H1 (cell line): Measurements from ENCODE around the gene NR4A1. TPM values are rescaled to one million over a fixed set of nuclear protein-coding genes. Genes with fewer than 3 reads are reported as not detected.

Experiments used
- CTCF ChIA-PET: fragments of 300-600 bp; sonication (Branson Sonifier 250); formaldehyde crosslinking; loops from one replicate; lab custom pipeline; 2021; ENCODE audit not compliant: partially characterized antibody; lab: Charles Lee
- POLR2A ChIA-PET: fragments of 300-600 bp; sonication (Branson Sonifier 250); formaldehyde crosslinking; loops from one replicate; lab custom pipeline; 2021; ENCODE audit warnings: inconsistent platforms; ENCODE audit not compliant: partially characterized antibody; lab: Charles Lee
- DNase-seq, 2 experiments: peaks; one replicate each; pipeline versions ENCODE4 v3.0.0 to v3.0.0-alpha.2; 2010 to 2022; ENCODE audit warnings: low spot score in 2 of 2, low read depth in 1 of 2, mixed read lengths in 1 of 2
- FAIRE-seq: peaks from 2 replicates; lab custom pipeline; 2011; peaks lifted over from hg19 to GRCh38; lab: Jason Lieb, UNC
- H2AFZ ChIP-seq: 2 replicates; pipeline ENCODE4 v1.8.1; 2012; ENCODE audit warnings: low read length, inconsistent platforms
- H2AK5ac ChIP-seq: 2 replicates; pipeline ENCODE4 v1.6.1; 2013; ENCODE audit warnings: low read depth, low read length
- H2BK120ac ChIP-seq: replicated peaks from 2 replicates; pipeline ENCODE3; 2013; ENCODE audit warnings: low read depth, low read length, inconsistent platforms
- H2BK12ac ChIP-seq: 2 replicates; pipeline ENCODE4 v1.6.1; 2013; ENCODE audit warnings: low read depth, low read length
- H2BK15ac ChIP-seq: 2 replicates; pipeline ENCODE4 v1.6.1; 2013; ENCODE audit warnings: low read length
- H2BK20ac ChIP-seq: 2 replicates; pipeline ENCODE4 v1.6.1; 2013; ENCODE audit warnings: low read length
- H2BK5ac ChIP-seq: 2 replicates; pipeline ENCODE4 v1.6.1; 2013; ENCODE audit warnings: low read depth, low read length
- H3K14ac ChIP-seq: 2 replicates; pipeline ENCODE4 v1.6.1; 2013; ENCODE audit warnings: inconsistent platforms; ENCODE audit not compliant: insufficient read length
- H3K18ac ChIP-seq: 2 replicates; pipeline ENCODE4 v1.6.1; 2013; ENCODE audit warnings: low read length; ENCODE audit errors: extremely low read depth
- H3K23ac ChIP-seq: 2 replicates; pipeline ENCODE4 v1.6.1; 2013; ENCODE audit warnings: inconsistent platforms; ENCODE audit not compliant: insufficient read length
- H3K23me2 ChIP-seq: 2 replicates; pipeline ENCODE4 v1.6.1; 2013; ENCODE audit warnings: low read depth, low read length
- H3K27ac ChIP-seq: 2 replicates; pipeline ENCODE4 v1.6.1; 2011; ENCODE audit warnings: low read depth, low read length, inconsistent platforms
- H3K27me3 ChIP-seq, 4 experiments: replicated peaks in 1 of 4; 1 replicate in 1 of 4; 2 replicates in 3 of 4; pipeline versions ENCODE4 v1.6.1 to v1.8.1; 2011 to 2013; ENCODE audit warnings: low read length in 3 of 4, mild to moderate bottlenecking in 3 of 4, inconsistent platforms in 2 of 4, mixed read lengths in 2 of 4, moderate library complexity in 1 of 4; ENCODE audit not compliant: control insufficient read depth in 3 of 4, insufficient read depth in 3 of 4; ENCODE audit errors: extremely low read depth in 1 of 4
- H3K36me3 ChIP-seq, 4 experiments: 2 replicates each; pipeline versions ENCODE4 v1.6.1 to v1.8.1; 2011 to 2013; ENCODE audit warnings: mild to moderate bottlenecking in 4 of 4, low read length in 3 of 4, moderate library complexity in 2 of 4, control low read depth in 1 of 4, inconsistent platforms in 1 of 4; ENCODE audit not compliant: insufficient read depth in 4 of 4, control insufficient read depth in 2 of 4
- H3K4ac ChIP-seq: replicated peaks from 2 replicates; pipeline ENCODE3; 2013; ENCODE audit warnings: low read length, low read depth, mixed read lengths, inconsistent platforms; ENCODE audit not compliant: insufficient read length
- H3K4me1 ChIP-seq, 4 experiments: replicated peaks in 1 of 4; 1 replicate in 1 of 4; 2 replicates in 3 of 4; pipeline versions ENCODE4 v1.6.1 to v1.8.1; 2011 to 2013; ENCODE audit warnings: low read length in 3 of 4, inconsistent platforms in 2 of 4, mixed read lengths in 1 of 4; ENCODE audit not compliant: insufficient read depth in 4 of 4, control insufficient read depth in 3 of 4
- H3K4me2 ChIP-seq, 2 experiments: 2 replicates each; pipeline versions ENCODE4 v1.6.1 to v1.8.1; 2011 to 2013; ENCODE audit warnings: low read depth in 2 of 2, low read length in 2 of 2, control low read depth in 1 of 2, inconsistent platforms in 1 of 2, mild to moderate bottlenecking in 1 of 2; ENCODE audit not compliant: insufficient read depth in 1 of 2
- H3K4me3 ChIP-seq, 4 experiments: fragments of 200-600, 300-600 bp in 1 of 4; sonication (generic), shearing (Covaris generic), sonication (Bioruptor Twin) in 1 of 4; 2 replicates each; pipeline versions ENCODE4 v1.5.1 to v1.8.1; 2011 to 2016; ENCODE audit warnings: low read length in 4 of 4, low read depth in 3 of 4, control low read depth in 2 of 4, inconsistent platforms in 2 of 4, mild to moderate bottlenecking in 2 of 4, mixed read lengths in 1 of 4, moderate library complexity in 1 of 4; ENCODE audit not compliant: insufficient read depth in 2 of 4; ENCODE audit errors: extremely low read depth in 1 of 4
- H3K56ac ChIP-seq: replicated peaks from 2 replicates; pipeline ENCODE3; 2013; ENCODE audit warnings: low read depth, mild to moderate bottlenecking, mixed read lengths, low read length, inconsistent platforms; ENCODE audit not compliant: insufficient read length
- H3K79me1 ChIP-seq: 2 replicates; pipeline ENCODE4 v1.6.1; 2013; ENCODE audit warnings: low read depth, low read length, control low read depth
- H3K79me2 ChIP-seq, 2 experiments: 2 replicates each; pipeline versions ENCODE4 v1.6.1 to v1.8.1; 2012 to 2013; ENCODE audit warnings: low read length in 2 of 2, mild to moderate bottlenecking in 2 of 2, inconsistent platforms in 1 of 2; ENCODE audit not compliant: insufficient read depth in 2 of 2, control insufficient read depth in 1 of 2
- H3K9ac ChIP-seq, 4 experiments: replicated peaks in 1 of 4; 1 replicate in 1 of 4; 2 replicates in 3 of 4; pipeline versions ENCODE4 v1.6.1 to v1.8.1; 2011 to 2013; ENCODE audit warnings: low read depth in 3 of 4, low read length in 3 of 4, control low read depth in 2 of 4, mild to moderate bottlenecking in 2 of 4, moderate library complexity in 2 of 4, inconsistent platforms in 1 of 4; ENCODE audit errors: extremely low read depth in 1 of 4
- H3K9me3 ChIP-seq, 2 experiments: 2 replicates each; pipeline versions ENCODE4 v1.6.1 to v1.8.1; 2012 to 2013; ENCODE audit warnings: mild to moderate bottlenecking in 2 of 2, moderate library complexity in 2 of 2, control low read depth in 1 of 2, inconsistent platforms in 1 of 2, low read depth in 1 of 2, low read length in 1 of 2, mixed read lengths in 1 of 2; ENCODE audit not compliant: insufficient read depth in 2 of 2
- H4K20me1 ChIP-seq, 2 experiments: replicated peaks in 1 of 2; 2 replicates each; pipeline versions ENCODE3 to v1.8.1; 2011 to 2013; ENCODE audit warnings: inconsistent platforms in 2 of 2, low read length in 2 of 2, mild to moderate bottlenecking in 1 of 2; ENCODE audit not compliant: insufficient read depth in 2 of 2, control insufficient read depth in 1 of 2
- H4K5ac ChIP-seq: 2 replicates; pipeline ENCODE4 v1.6.1; 2013; ENCODE audit warnings: low read length, low read depth, mixed read lengths, inconsistent platforms; ENCODE audit not compliant: insufficient read length
- H4K8ac ChIP-seq: 2 replicates; pipeline ENCODE4 v1.8.0; 2013; ENCODE audit warnings: mild to moderate bottlenecking, moderate library complexity, low read length, inconsistent platforms; ENCODE audit not compliant: insufficient read depth; ENCODE audit errors: extremely low read depth
- H4K91ac ChIP-seq: replicated peaks from 2 replicates; pipeline ENCODE3; 2013; ENCODE audit warnings: low read length, mixed read lengths, inconsistent platforms; ENCODE audit not compliant: insufficient read length
- CTBP2 ChIP-seq: IDR thresholded peaks from 2 replicates; pipeline ENCODE4 v1.7.0; 2011; ENCODE audit warnings: borderline replicate concordance, mild to moderate bottlenecking, moderate library complexity, mixed read lengths, low read length; ENCODE audit not compliant: insufficient read depth, insufficient read length
- EP300 ChIP-seq, 2 experiments: IDR thresholded peaks; 1 replicate in 1 of 2; 2 replicates in 1 of 2; pipeline ENCODE4 v1.6.1; 2011 to 2012; ENCODE audit warnings: low read depth in 2 of 2, low read length in 2 of 2, mild to moderate bottlenecking in 2 of 2, borderline replicate concordance in 1 of 2, inconsistent platforms in 1 of 2, moderate library complexity in 1 of 2
- EZH2 ChIP-seq: fragments of 200-600 bp; sonication (generic); IDR thresholded peaks from 2 replicates; pipeline ENCODE4 v1.7.1; 2012; ENCODE audit warnings: low read depth, mild to moderate bottlenecking, moderate library complexity, low read length, inconsistent platforms; ENCODE audit not compliant: severe bottlenecking
- HDAC6 ChIP-seq: IDR thresholded peaks from one replicate; pipeline ENCODE4 v1.7.1; 2012; ENCODE audit warnings: low read depth, mild to moderate bottlenecking, inconsistent platforms, low read length, moderate library complexity
- KDM4A ChIP-seq: IDR thresholded peaks from one replicate; pipeline ENCODE4 v1.7.1; 2012; ENCODE audit warnings: low read depth, mild to moderate bottlenecking, moderate library complexity, low read length, inconsistent platforms; ENCODE audit not compliant: severe bottlenecking
- PHF8 ChIP-seq: fragments of 200-600 bp; sonication (generic); conservative IDR thresholded peaks from 2 replicates; pipeline ENCODE4 v1.7.1; 2012; ENCODE audit warnings: low read depth, mild to moderate bottlenecking, inconsistent platforms, low read length, moderate library complexity
- SIRT6 ChIP-seq: IDR thresholded peaks from one replicate; pipeline ENCODE4 v1.7.1; 2012; ENCODE audit warnings: low read length, inconsistent platforms
- WGBS, 2 experiments: shearing (Covaris generic) in 1 of 2; methylation state at CpG; one replicate each; pipeline versions ENCODE4 v1.1.6 to v1.1.7; 2013 to 2015; ENCODE audit warnings: low lambda C conversion rate in 2 of 2, mixed read lengths in 2 of 2, inconsistent platforms in 1 of 2, low coverage in 1 of 2, missing lambda C conversion rate in 1 of 2; ENCODE audit not compliant: insufficient replicate concordance in 2 of 2, insufficient coverage in 1 of 2, insufficient read length in 1 of 2; ENCODE audit errors: extremely low coverage in 1 of 2, missing lambda C conversion rate in 1 of 2; 5-methylcytosine and 5-hydroxymethylcytosine counted together
- polyA plus RNA-seq, 7 experiments: library from polyadenylated mRNA; depleted of rRNA in 3 of 7; stranded (reverse) in 5 of 7; unstranded in 2 of 7; fragments of >200 nt in 5 of 7; fragments of 200-250 nt in 2 of 7; gene quantifications; 1 replicate in 5 of 7; 2 replicates in 1 of 7; 4 replicates in 1 of 7; pipeline versions ENCODE4 v1.2.1 to v1.2.3, GENCODE V29; 2011 to 2013; ENCODE audit warnings: missing spikeins in 2 of 7, mixed read lengths in 2 of 7
- total RNA-seq: library from RNA; stranded (reverse); fragmentation: NEBNext Ultra II Directional; extraction: Animal tissue kit (Norgen Biotek cat#: 25700); gene quantifications from 2 replicates; pipeline ENCODE4 v1.2.1, GENCODE V29; 2021
- TF ChIP-seq, protein P1 (sequence below): IDR thresholded peaks from 2 replicates; pipeline ENCODE4 v1.6.1; 2011; ENCODE audit warnings: low read depth, mild to moderate bottlenecking, low read length; ENCODE audit not compliant: insufficient read depth
- TF ChIP-seq, protein P2 (sequence below): IDR thresholded peaks from 2 replicates; pipeline ENCODE4 v1.6.1; 2012; ENCODE audit warnings: inconsistent platforms

Gene NR4A1
- total and polyA plus RNA-seq, 2 of the 8 experiments (the other 6 are each of a cell fraction or from before 2014, with no cell fraction given): 18.7 to 23.3 TPM

DNA sequence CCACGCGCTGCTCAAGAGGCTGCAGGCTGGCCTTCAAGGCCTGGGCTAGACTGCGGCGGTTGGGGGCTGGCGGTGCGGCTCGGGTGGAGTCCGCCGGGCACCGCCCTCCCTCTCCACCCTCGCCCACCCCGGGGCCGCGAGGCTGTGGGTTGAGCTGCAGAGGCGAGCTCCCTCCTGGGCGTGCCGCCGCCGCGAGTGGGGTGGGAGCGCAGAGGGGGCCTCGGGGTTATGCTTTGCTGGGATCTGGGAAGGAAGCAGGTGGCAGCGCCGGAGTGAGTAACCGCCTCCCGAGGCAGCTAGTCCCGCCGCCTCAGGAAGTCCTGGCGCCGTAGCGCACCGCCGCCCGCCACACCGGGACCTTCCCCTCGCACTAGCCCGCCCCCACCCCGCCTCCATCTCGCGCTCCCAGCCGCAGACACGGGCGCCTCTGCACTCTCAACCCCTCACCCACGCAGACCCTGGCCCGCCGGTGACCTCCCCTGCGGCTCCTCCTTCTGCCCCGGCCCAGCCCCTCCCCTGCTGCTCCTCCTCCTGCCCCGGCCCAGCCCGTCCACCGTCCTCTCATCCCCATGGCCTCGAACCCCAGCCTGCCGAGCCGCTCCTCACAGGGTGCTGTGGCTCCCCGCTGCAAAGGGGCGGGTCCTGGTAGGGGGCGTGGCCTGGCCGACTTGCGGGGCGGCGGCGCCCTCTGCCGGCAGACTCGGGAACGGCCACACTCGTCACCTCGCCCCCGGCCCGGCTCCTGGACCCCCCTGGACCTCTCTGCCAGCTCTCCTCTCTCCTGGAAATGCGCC, 27.9 kb upstream of the NR4A1 start:
- no peak overlapping the region for H3K56ac ChIP-seq
- no peak overlapping the region for H3K27ac ChIP-seq
- H3K18ac ChIP-seq: peak overlapping the region; percentile 55
- H4K8ac ChIP-seq: no peak overlapping the region
- no peak overlapping the region for H4K5ac ChIP-seq
- H2BK5ac ChIP-seq: no peak overlapping the region
- H3K23me2 ChIP-seq: peaks cover 7% of the 10 kb centered on the region
- H3K4me2 ChIP-seq: peak overlapping the region; percentile 82 to 95
- no peak overlapping the region for H3K23ac ChIP-seq
- 0 out of 2 replicates have a peak overlapping the region, but pooled peaks have one; percentile 79 for H2AFZ ChIP-seq
- H2BK120ac ChIP-seq: no peak overlapping the region
- ChIA-PET POLR2A (interaction anchor here (0.7 to 13.1 kb wide), 12 partner anchors 10 to 983 kb away, joined by 3 to 82 read pairs (median 8); partner anchors contain the start of genes ATG101, EIF4B, NR4A1 and SMIM41), CTCF (interaction anchor here (0.6 to 22.7 kb wide), 28 partner anchors 9 to 652 kb away, joined by 3 to 1249 read pairs (median 4); partner anchors contain the start of genes ATG101, NR4A1, SMIM41 and TAMALIN)
- H2BK20ac ChIP-seq: no peak overlapping the region
- no peaks in the 10 kb centered on the region for H3K36me3 ChIP-seq
- H3K79me2 ChIP-seq: no peaks in the 10 kb centered on the region
- no peak overlapping the region for H3K4ac ChIP-seq
- WGBS, 2 experiments: 1% methylated on average over 28 of the region's 70 CpGs; no CpG with 5 or more reads in 1 of the 2 experiments
- FAIRE-seq: no peak
- no peak overlapping the region for H4K91ac ChIP-seq
- peak; percentile 60 to 99 for DNase-seq
- no peak overlapping the region; a peak in 1 of 7 replicates for H3K9ac ChIP-seq
- peak overlapping the region; percentile 23 to 71 (median 48) for H3K4me3 ChIP-seq
- peaks cover 2 to 27% (median 17%) of the 10 kb centered on the region in 4 experiments for H3K27me3 ChIP-seq
- peaks cover 0 to 26% (median 7%) of the 10 kb centered on the region in 4 experiments; a peak in 5 of 7 replicates for H3K4me1 ChIP-seq
- no peaks in the 10 kb centered on the region for H3K79me1 ChIP-seq
- no peaks in the 10 kb centered on the region for H3K9me3 ChIP-seq
- no peak overlapping the region for H2AK5ac ChIP-seq
- H2BK15ac ChIP-seq: 0 out of 2 replicates have a peak overlapping the region, but pooled peaks have one; percentile 83
- no peak overlapping the region for H3K14ac ChIP-seq
- H4K20me1 ChIP-seq: no peaks in the 10 kb centered on the region
- no peak overlapping the region for H2BK12ac ChIP-seq
- TF ChIP-seq KDM4A: peak; percentile 95
- no peak for TF ChIP-seq CTBP2
- no peak for TF ChIP-seq HDAC6
- TF ChIP-seq EZH2: no peak
- TF ChIP-seq, protein P1, sequence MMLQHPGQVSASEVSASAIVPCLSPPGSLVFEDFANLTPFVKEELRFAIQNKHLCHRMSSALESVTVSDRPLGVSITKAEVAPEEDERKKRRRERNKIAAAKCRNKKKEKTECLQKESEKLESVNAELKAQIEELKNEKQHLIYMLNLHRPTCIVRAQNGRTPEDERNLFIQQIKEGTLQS: no peak
- TF ChIP-seq EP300 (IDR thresholded peaks at IDR 0.05; ENCODE audit: borderline replicate concordance in 1 of 2, low read depth in 2 of 2, low read length in 2 of 2): no peak; a peak in 1 of 3 replicates
- no peak for TF ChIP-seq SIRT6
- TF ChIP-seq PHF8: 0 out of 2 replicates have a peak, but pooled peaks have one; percentile 6
- TF ChIP-seq, protein P2, sequence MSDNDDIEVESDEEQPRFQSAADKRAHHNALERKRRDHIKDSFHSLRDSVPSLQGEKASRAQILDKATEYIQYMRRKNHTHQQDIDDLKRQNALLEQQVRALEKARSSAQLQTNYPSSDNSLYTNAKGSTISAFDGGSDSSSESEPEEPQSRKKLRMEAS: peak; percentile 71; the same call in 1 of the 2 replicates
